Gastroesophageal sphincter (tissue), 4 donors: ENCODE results near the gene MROH2A. TPM values are rescaled to one million over a fixed set of nuclear protein-coding genes. Genes with fewer than 3 reads are reported as not detected.

Experiments used
- ATAC-seq: fragments of 150-250 bp; one replicate; pipeline ENCODE4 v1.9.1; 2016; ENCODE audit warnings: mild to moderate bottlenecking, moderate library complexity
- H3K27ac ChIP-seq, 4 donors: fragments of 200-600 bp; sonication (generic) in 3 of 4; 1 replicate in 3 of 4; 2 replicates in 1 of 4; pipeline ENCODE4 v1.5.1; 2016 to 2019
- H3K27me3 ChIP-seq: fragments of 200-600 bp; sonication (generic); one replicate; pipeline ENCODE4 v1.5.1; 2019
- H3K36me3 ChIP-seq, 2 donors: fragments of 200-600 bp; sonication (generic); one replicate each; pipeline ENCODE4 v1.5.1; 2019; ENCODE audit warnings: control low read depth in 1 of 2
- H3K4me1 ChIP-seq, 3 donors: fragments of 200-600 bp; sonication (generic); 1 replicate in 2 of 3; 2 replicates in 1 of 3; pipeline ENCODE4 v1.5.1; 2016 to 2019; ENCODE audit warnings: control low read depth in 2 of 3
- H3K4me3 ChIP-seq, 2 donors: fragments of 200-600 bp; sonication (generic); one replicate each; pipeline ENCODE4 v1.5.1; 2019; ENCODE audit warnings: mild to moderate bottlenecking in 1 of 2, moderate library complexity in 1 of 2
- H3K9me3 ChIP-seq, 3 donors: fragments of 200-600 bp; sonication (generic); one replicate each; pipeline ENCODE4 v1.5.1; 2017 to 2019; ENCODE audit warnings: control low read depth in 2 of 3
- EP300 ChIP-seq: sonication (generic); formaldehyde crosslinking; IDR thresholded peaks from one replicate; pipeline ENCODE4 v1.6.1; 2017; ENCODE audit warnings: antibody characterized with exemption, mild to moderate bottlenecking
- POLR2A ChIP-seq, 2 donors: fragments of 450-650 bp; IDR thresholded peaks; one replicate each; pipeline ENCODE4 v1.6.1; 2017; ENCODE audit warnings: antibody characterized with exemption in 2 of 2, mild to moderate bottlenecking in 2 of 2, moderate library complexity in 1 of 2
- POLR2AphosphoS5 ChIP-seq: sonication (generic); formaldehyde crosslinking; IDR thresholded peaks from one replicate; pipeline ENCODE4 v1.6.1; 2017; ENCODE audit warnings: antibody characterized with exemption
- WGBS, 2 donors: methylation state at CpG; one replicate each; pipeline ENCODE4 v1.1.5; 2018; ENCODE audit warnings: low coverage in 1 of 2; 5-methylcytosine and 5-hydroxymethylcytosine counted together
- total RNA-seq, 4 donors: library from RNA; depleted of rRNA; stranded (reverse); fragments of >200 nt; gene quantifications; one replicate each; pipeline ENCODE4 v1.1.0, GENCODE V29; 2016
- TF ChIP-seq, protein P1 (sequence below), 4 experiments: fragments of 200-600 bp in 2 of 4; fragments of 450-650 bp in 2 of 4; sonication (generic) in 1 of 4; IDR thresholded peaks; one replicate each; pipeline ENCODE4 v1.5.1; 2017 to 2019; ENCODE audit warnings: antibody characterized with exemption in 4 of 4, mild to moderate bottlenecking in 2 of 4, moderate library complexity in 2 of 4

Gene MROH2A
- total RNA-seq, 4 donors from 2014 or later, result not detected

DNA sequence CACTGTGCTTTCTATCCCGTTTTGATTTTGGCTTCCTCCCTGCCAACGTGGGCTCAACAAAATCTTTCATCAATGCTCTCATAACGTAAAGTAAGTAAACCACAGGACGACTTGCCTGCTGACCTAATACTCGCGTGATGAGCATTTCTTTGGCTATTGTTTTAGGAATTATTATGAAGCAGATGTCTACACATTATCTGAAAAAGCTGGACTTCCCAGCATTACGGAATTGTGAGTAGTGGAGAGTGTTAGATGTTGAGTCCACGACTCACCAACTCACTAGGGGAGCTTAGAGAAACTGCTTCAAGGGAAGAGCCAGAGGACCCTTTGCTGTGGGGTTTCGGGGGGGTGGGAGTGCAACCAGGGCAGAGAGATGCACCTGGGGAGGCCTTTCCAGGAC lies 54.3 kb downstream of the MROH2A start:
- Histone ChIP-seq H3K27me3 (no peaks in the 10 kb centered on the region), H3K27ac (no peak overlapping the region), H3K9me3 (no peaks in the 10 kb centered on the region), H3K4me3 (no peak overlapping the region), H3K36me3 (no peaks in the 10 kb centered on the region), H3K4me1 (peaks cover 0 to 9% (median 0%) of the 10 kb centered on the region in 3 donors)
- TF ChIP-seq POLR2AphosphoS5 (no peak), POLR2A (IDR thresholded peaks at IDR 0.05) (no peak), EP300 (no peak)
- TF ChIP-seq, protein P1, sequence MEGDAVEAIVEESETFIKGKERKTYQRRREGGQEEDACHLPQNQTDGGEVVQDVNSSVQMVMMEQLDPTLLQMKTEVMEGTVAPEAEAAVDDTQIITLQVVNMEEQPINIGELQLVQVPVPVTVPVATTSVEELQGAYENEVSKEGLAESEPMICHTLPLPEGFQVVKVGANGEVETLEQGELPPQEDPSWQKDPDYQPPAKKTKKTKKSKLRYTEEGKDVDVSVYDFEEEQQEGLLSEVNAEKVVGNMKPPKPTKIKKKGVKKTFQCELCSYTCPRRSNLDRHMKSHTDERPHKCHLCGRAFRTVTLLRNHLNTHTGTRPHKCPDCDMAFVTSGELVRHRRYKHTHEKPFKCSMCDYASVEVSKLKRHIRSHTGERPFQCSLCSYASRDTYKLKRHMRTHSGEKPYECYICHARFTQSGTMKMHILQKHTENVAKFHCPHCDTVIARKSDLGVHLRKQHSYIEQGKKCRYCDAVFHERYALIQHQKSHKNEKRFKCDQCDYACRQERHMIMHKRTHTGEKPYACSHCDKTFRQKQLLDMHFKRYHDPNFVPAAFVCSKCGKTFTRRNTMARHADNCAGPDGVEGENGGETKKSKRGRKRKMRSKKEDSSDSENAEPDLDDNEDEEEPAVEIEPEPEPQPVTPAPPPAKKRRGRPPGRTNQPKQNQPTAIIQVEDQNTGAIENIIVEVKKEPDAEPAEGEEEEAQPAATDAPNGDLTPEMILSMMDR (IDR thresholded peaks at IDR 0.05), result no peak
- WGBS, 2 donors, result 42 to 57% methylated on average over 7 to 8 of the region's 9 CpGs
- no peak for ATAC-seq

DNA sequence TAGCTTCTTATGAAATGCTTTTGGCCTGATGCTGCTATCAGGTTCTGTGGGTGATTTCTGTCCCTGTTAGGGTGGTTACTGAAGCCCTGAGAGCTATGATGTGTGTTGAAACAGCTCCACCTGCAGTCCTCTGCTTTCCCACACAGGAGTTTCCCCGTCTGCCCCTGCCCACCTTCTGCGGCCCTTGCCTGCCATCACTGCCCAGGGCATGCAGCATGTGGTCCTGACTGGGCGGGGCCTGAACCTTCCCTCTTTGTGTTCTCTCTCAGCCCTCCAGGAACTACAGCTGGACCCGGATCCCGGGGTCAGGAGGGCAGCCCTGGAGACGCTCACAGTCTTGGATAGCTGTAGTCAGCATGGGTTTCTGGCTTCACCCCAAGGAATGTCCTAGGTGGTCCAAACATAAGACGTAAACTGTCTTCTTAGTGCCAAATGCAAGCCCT lies 54.8 kb downstream of the MROH2A start:
- ATAC-seq, result no peak
- H3K9me3 ChIP-seq, result no peaks in the 10 kb centered on the region
- peaks cover 0 to 9% (median 0%) of the 10 kb centered on the region in 3 donors for H3K4me1 ChIP-seq
- no peak overlapping the region for H3K4me3 ChIP-seq
- H3K36me3 ChIP-seq, result no peaks in the 10 kb centered on the region
- H3K27ac ChIP-seq, result no peak overlapping the region
- H3K27me3 ChIP-seq, result no peaks in the 10 kb centered on the region
- no peak for TF ChIP-seq POLR2AphosphoS5
- no peak for TF ChIP-seq EP300
- no peak for TF ChIP-seq POLR2A (IDR thresholded peaks at IDR 0.05)
- TF ChIP-seq, protein P1 (IDR thresholded peaks at IDR 0.05), result no peak
- 55% methylated on average over 1 of the region's 7 CpGs; no CpG with 5 or more reads in 1 of the 2 donors for WGBS, 2 donors

DNA sequence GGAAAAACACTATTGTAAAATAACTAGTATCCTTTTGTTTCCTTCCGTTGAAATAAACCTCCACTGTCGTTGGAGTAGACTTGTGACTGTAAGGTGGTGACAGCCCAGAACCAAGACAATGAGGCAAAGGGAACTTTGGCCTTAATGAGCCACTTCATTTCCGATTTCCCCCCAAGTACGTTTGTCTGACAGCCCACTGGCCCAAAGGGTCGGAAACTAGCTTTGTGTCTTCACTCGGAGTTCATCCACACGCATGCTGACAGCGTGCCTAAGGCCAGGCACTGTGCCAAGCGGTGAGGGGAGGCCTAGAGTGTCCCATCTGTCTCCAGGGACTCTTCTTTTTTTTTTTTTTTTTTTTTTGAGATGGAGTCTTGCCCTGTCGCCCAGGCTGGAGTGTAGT lies 55.2 kb downstream of the MROH2A start:
- H3K4me1 ChIP-seq, result peaks cover 0 to 9% (median 0%) of the 10 kb centered on the region in 3 donors
- H3K4me3 ChIP-seq, result no peak overlapping the region
- no peak for TF ChIP-seq EP300
- TF ChIP-seq, protein P1 (IDR thresholded peaks at IDR 0.05), result no peak
- TF ChIP-seq POLR2A (IDR thresholded peaks at IDR 0.05), result no peak
- no peak for TF ChIP-seq POLR2AphosphoS5
- H3K27me3 ChIP-seq, result no peaks in the 10 kb centered on the region
- 37 to 38% methylated on average over 3 to 9 of the region's 10 CpGs for WGBS, 2 donors
- H3K36me3 ChIP-seq, result no peaks in the 10 kb centered on the region
- H3K27ac ChIP-seq, result no peak overlapping the region
- no peak for ATAC-seq
- H3K9me3 ChIP-seq, result no peaks in the 10 kb centered on the region

GRCh38 chr2:233835230-233836186 lies 57.4 kb downstream of the MROH2A start:
- Histone ChIP-seq H3K36me3 (no peaks in the 10 kb centered on the region), H3K4me3 (no peak overlapping the region), H3K4me1 (peaks cover 0 to 9% (median 0%) of the 10 kb centered on the region in 3 donors), H3K27ac (no peak overlapping the region), H3K27me3 (no peaks in the 10 kb centered on the region), H3K9me3 (no peaks in the 10 kb centered on the region)
- WGBS, 2 donors, result 88 to 100% methylated on average over 1 to 7 of the region's 14 CpGs
- TF ChIP-seq, protein P1 (IDR thresholded peaks at IDR 0.05), result no peak
- TF ChIP-seq POLR2A (IDR thresholded peaks at IDR 0.05), result no peak
- TF ChIP-seq EP300, result no peak
- no peak for TF ChIP-seq POLR2AphosphoS5
- no peak for ATAC-seq

DNA sequence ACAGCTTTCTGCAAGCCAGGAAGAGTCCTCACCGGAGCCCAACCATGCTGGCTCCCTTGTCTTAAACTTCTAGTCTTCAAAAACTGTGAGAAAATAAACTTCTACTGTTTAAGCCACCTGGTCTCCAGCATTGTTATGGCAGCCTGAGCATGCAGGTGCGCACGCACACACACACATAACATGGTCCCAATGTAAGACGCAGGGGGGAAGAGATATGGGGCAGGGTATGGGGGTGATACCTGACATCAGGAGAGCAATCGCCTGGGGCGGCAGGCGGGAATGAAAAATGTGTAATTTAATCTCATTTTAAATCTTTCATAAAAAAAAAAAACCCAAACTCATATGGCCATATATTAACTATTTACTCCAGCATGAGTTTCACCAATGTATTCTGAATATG lies 58.2 kb downstream of the MROH2A start:
- no peak for ATAC-seq
- WGBS, 2 donors, result 90 to 100% methylated on average over 5 to 7 of the region's 7 CpGs
- TF ChIP-seq EP300 (no peak), POLR2AphosphoS5 (no peak), POLR2A (IDR thresholded peaks at IDR 0.05) (no peak)
- TF ChIP-seq, protein P1 (IDR thresholded peaks at IDR 0.05), result no peak
- no peak overlapping the region for H3K27ac ChIP-seq
- no peaks in the 10 kb centered on the region for H3K36me3 ChIP-seq
- no peaks in the 10 kb centered on the region for H3K27me3 ChIP-seq
- H3K9me3 ChIP-seq, result no peaks in the 10 kb centered on the region
- peaks cover 0 to 9% (median 0%) of the 10 kb centered on the region in 3 donors for H3K4me1 ChIP-seq
- no peak overlapping the region for H3K4me3 ChIP-seq
